GM12872 (cell line): ENCODE results near the gene DLG1.

Source experiments
- CTCF ChIP-seq: IDR thresholded peaks from 3 replicates; pipeline ENCODE4 v1.5.1; 2011; ENCODE audit warnings: low read depth, mild to moderate bottlenecking, low read length, moderate library complexity; ENCODE audit not compliant: insufficient read depth

The DLG1 gene

GRCh38 chr3:197205675-197206074 lies 92.7 kb downstream of the DLG1 start:
- TF ChIP-seq CTCF: no peak

- no peak for TF ChIP-seq CTCF
Measured at GRCh38 chr3:197205265-197205664, 93.1 kb downstream of the DLG1 start.

- TF ChIP-seq CTCF: no peak
Measured at GRCh38 chr3:197204736-197205135, 93.7 kb downstream of the DLG1 start.

GRCh38 chr3:197203714-197204146 lies 94.7 kb downstream of the DLG1 start:
- TF ChIP-seq CTCF: no peak

GRCh38 chr3:197202694-197203093 lies 95.7 kb downstream of the DLG1 start:
- TF ChIP-seq CTCF: no peak

GRCh38 chr3:197201791-197202452 lies 96.5 kb downstream of the DLG1 start:
- TF ChIP-seq CTCF: no peak

- TF ChIP-seq CTCF: no peak
Measured at GRCh38 chr3:197197334-197197733, 101.1 kb downstream of the DLG1 start.
